ENCODE data around the gene CAND2.
"Not testable (repeated sequence)": the region's sequence is repeated elsewhere in the genome, so short reads cannot be mapped to it uniquely, and the experiment has no call there.

Gene CAND2

DNA sequence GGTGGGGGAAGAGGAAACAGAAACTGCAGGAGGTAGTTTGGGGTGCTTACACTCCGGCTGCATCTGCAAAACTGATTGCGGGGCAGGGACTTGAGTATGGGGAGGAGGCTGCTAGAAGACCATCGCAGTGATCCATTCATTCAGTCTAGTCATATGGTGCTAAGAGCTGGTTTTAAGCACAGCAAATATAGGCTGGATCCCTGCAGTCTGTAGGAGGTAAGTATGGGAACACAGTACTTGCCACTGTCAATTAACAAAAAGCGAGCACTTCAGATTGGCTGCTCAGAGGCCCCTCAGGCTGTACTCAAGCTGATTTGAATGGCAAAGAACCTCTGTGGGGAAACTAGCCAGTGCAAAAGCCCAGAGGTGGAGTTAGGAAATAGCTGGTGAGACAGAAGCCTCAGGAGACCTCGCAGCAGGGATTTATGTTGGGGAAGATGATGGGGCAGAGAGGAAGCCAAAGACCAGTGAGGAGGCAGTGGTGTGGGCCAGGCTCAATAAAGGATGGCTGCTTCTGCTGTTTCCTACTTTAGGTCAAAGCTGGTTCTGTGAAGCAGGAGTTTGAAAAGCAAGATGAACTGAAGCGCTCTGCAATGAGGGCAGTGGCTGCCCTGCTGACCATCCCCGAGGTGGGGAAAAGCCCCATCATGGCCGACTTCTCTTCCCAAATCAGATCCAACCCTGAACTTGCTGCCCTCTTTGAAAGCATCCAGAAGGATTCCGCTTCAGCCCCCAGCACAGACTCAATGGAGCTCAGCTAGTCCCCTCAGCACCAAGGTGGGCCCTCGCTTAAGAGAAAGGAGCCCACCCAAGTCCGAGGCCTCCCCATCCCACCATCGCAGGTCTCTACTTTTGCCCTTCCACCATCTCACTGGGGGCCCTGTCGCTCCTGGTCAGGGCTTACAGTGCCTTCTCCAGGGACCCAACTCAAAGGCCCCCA is 37.0 kb downstream of the CAND2 start:
- DNase-seq: no peak

DNA sequence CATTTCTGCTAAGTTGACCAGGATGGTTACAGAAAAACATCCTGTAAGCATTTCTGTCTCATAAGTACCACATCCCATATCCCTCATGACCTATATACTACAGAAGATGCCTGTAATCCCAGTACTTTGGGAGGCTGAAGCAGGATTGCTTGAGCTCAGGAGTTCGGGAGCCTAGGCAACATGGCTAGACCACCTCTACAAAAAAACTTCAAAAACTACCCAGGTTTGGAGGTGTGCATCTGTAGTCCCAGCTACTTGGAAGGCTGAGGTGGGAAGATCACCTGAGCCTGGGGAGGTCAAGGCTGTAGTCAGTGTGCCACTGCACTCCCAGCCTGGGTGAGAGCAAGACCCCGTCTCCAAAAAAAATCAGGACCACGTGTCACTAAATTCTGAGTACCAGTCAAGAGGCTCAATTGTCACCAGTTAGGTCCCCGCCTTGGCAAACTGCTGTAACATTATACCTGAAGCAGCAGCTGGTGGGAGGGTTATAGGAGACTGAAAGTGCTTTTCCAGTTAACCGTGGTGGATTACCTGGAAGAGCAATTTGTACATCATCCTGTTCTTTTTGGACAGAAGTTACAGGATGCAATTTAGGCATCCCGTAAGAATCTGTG is 38.7 kb downstream of the CAND2 start:
- no peak for DNase-seq

DNA sequence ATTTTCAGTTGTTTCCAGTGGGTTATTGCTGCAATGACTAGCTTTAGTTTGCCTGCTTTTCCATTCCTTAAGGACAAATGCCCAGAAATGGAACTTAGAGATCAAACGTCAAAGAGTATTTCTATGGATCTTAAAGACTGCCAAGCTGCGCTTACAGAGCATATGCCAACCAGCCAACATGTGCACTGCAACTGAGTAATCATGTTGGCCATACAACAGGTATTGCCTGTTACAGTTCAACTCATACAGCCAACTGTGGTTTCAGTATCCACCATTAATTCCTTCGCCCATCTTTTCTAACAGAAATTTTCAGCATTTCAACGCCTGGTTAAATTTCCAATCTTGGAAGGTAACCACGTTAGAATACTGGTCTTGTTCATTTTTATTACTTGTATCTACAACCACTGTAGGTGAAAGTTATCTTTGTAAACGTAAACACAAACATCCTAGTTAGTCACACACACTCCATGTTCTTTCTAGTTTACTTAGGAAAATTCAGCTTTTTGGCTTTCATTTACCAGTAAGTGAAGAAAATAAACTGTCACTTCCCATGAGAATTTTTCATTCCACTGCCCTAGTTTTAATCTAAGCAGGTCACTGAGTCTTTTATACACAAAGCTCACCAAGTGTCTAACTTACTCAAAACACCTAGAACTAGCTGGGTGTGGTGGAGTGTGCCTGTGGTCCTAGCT is 41.0 kb downstream of the CAND2 start:
- DNase-seq: no peak

DNA sequence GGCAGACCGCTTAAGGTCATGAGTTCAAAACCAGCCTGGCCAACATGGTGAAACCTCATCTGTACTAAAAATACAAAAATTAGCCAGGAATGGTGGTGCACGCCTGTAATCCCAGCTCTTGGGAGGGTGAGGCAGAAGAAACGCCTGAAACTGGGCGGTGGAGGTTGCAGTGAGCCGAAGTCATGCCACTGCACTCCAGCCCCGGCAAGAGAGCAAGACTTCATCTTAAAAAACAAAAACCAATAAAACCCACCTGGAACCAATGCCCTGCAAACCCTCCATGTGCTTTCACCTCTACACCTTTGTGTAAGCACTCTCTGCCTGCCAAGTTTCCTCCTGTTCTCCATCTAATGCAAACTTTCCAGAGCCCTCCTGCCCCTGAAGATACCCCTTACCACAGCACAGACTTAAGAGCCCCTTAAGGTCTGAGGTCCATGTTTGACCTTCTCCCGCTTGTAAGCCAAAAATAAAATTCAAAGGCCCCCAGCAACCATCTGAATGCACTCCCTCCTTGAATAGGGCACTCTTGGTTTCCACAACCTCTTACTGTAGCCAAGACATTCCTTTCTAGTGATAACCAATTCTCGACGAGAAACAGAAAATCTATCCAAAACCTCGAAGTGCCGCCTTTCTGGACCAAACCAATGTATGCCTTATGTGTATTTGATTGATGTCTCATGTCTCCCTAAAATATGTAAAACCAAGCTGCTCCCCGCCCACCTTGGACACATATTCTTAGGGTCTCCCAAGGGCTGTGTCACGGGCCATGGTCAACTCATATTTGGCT is 41.9 kb downstream of the CAND2 start:
- DNase-seq: no peak

DNA sequence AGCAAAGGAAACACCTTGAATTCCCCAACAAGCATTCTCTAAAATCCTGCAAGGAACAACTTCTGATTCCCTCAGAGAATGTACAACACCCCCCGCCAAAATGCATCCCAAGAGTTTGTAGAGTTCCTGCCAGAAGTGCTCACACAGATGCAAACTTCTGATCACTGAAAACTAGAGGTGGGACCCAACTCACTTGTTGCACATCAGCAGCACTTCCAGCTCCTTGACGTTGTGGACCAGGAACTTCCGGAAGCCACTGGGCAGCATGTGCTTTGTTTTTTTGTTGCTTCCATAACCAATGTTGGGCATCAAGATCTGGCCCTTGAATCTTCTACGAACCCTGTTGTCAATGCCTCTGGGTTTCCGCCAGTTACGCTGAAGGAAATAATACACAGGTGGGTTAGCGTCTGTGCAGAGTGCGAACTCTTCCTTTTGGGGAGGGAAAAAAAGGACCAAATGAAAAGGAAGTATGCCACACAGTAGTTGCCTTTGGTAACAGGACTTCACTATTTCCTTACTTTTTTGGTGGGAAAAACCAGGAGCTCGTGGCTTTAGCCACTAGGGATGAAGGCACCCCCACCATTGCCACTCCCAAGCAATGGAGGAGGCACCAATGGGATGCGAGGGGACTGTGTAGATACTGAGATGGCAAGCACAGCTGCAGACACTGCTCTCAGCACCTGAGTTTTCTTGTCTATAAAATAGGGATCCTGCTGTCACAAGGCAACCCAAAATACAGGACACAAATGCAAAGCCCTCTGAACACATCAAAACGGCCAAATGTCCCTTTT is 42.9 kb downstream of the CAND2 start:
- DNase-seq: no peak

DNA sequence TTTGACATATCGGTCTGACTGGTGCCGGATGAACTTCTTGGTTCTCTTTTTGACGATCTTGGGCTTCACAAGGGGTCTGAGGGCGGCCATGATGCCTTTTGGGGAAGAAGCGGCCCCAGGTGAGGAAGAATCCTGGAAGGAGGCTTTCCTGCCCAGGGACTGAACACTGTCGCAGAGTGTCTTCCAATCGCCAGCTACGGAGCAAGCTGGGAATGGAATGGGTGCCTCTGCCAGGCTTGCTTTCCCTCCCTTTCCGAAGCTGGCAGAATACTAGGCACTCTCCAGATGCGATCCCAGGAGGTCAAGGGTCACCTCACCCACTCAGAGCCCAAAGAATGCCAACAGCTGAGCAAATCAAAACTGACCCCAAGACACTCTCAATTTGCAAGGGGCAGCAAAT is 43.7 kb downstream of the CAND2 start:
- not testable (repeated sequence) for DNase-seq

DNA sequence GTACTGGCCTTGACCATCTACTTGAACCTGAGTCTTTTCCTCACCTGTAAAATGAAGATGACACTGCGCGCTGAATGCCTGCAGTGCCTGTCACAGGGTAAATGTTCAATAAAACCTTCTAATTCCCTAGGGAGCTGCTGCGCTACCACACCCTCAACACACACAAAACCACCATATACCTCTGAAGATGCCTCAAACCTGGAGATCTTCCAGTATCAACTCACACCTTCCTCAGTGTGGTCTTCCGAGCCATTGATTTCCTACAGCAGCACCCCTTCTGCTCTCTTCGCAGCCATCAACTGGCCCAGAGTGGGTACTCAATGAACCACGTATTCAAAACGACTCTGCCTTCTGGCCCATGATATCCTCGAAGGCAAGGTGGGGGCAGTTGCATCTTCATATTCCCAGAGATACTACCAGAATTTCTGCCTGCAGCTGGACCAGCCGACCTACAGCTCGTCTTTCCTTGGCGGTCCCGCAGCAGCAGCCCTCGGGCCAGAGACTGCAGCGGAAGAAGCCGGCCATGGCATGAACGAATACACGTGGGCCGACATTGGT is 44.2 kb downstream of the CAND2 start:
- DNase-seq: no peak

DNA sequence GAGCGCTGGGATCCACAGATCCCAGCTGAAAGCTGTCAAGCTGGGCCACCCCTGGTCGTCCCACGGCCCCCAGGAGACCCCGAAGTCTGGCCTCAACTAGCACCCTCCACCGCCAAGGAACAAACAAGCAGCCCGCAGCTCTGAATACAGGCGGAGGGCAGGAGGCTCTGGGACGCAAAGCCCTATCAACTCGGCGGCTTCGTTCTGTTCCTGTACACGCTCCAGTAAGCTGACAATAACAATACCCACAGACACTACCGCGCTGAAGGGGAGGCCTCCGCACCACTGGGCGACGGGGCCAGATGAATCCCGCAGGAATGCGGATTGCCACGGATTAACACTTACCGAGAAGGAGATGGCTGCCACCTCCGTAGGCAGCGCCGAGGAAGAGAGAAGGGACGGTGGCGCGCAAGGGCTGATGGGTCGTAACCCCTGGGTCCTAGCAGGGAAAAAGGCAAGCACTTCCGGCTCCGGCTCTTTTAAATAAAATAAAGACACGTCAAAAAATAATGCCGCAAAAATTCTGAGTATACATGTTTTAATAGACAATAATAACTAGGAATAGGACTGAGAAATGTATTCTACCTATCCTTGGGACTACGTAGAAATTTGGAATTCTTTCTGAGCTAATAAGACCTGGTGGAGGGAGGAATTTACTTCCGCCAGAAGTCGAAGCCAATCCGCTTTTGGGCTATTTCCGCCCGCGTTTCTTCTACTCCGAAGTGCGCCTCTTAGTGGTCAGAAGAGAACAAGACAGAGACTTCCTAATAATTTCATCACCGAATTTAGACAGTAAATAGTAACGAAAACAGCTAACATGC is 44.9 kb downstream of the CAND2 start, which contains the start of gene RPL32:
Gene RPL32 (minus strand): TSS at position 417 of the 821 bp plus-strand sequence. CDS start 1,328 bp downstream, outside the sequence.
- DNase-seq: no peak

DNA sequence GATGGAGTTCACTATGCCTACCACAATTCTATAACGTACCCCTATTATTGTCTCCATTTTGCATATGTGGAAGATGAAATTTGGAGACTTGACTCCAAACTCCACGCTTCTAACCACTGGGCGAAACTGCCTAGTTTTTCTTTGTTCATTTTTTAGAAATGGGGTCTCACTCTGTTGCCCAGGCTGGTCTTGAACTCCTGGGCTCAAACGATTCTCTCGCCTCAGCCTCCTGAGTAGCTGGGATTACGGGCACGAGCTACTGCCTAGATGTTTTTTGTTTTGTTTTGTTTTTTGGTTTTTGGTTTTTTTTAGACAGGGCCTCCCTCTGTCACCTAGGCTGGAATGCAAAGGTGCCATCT is 45.5 kb downstream of the CAND2 start:
- no peak for DNase-seq

DNA sequence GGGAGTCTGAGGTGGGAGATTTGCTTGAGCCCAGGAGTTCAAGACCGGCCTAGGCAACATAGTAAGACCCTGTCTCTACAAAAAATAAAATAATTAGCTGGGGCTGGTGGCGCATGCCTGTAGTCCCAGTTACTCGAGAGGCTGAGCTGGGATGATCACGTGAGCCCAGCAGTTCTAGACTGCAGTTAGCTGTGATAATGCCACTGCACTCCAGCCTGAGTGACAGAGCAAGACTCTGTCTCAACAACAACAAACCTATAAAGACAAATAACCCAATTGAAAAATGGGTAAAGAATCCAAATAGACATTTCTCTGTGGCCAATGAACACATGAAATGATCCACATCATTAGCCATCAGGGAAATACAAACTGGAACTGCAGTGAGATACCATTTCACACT is 46.0 kb downstream of the CAND2 start:
- DNase-seq: no peak

DNA sequence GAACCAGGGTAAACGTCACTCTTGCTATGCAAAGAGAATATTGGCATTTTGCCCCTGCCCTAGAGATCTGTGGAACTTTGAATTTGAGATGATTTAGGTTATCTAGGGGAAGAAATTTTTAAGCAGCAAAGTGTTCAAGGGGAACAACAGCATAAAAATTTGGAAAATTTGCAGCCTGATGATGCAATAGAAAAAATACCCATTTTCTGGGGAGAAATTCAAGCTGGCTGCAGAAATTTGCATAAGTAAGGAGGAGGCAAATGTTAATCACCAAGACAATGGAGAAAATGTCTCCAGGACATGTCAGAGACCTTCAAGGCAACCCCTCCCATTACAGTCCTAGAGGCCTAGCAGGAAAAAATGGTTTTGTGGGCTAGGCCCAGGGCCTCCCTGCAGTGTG is 49.3 kb downstream of the CAND2 start:
- no peak for DNase-seq

DNA sequence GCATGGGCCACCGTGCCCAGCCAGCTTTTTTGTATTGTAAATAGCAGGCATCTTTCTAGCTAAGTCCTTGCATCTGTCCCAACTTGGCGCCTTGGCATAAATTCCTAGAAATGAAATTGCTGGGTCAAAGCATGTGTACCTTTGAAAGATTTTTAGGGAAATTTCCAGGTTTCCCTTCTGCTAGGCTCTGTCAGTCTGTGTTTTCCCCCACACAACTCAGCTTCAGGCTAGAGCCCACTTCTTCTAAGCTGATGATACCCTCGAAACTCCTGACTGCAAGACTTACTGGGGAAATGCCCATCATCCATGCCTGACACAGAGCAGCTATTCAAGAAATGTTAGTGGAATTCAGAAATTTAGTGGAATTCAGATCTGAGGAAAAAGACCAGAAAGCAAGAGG is 55.7 kb downstream of the CAND2 start:
- DNase-seq: no peak

DNA sequence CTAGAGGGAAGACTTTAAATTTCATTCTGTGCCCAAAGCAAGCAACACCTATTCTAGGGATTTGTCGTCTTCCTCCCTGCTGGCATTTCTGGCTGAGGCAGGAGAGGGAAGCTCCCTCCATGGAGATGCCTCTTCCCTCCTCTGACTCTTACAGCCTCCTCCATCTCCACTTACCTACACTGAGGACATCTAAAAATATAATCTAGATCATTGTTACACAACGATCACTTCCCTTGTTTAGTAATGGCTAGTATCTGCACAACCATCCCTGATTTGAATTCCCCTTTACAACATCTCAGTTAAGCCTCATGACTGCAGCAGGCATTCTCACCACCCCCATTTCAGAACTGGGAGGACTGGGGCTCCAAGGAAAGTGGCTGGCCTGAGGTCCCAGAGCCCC is 57.4 kb downstream of the CAND2 start:
- not testable (repeated sequence) for DNase-seq

DNA sequence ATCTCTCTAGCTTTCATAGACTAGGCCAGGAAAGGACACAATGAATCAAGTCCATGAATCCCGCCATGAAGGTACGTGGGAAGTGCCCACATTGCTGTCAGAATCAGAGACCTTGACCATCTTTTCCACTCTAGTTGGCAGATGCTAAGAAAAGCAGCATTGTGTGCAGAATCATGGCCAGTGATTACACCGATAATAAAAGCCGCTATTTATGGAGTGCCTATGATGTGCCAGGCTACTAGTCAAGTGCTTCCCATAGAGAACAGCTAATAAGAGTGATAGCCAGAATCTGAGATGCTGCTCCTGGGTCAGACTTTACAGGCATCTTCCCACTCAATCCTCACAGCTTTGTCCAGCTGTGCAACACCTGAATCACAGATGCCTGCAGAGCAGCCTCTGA is 58.1 kb downstream of the CAND2 start:
- no peak for DNase-seq

DNA sequence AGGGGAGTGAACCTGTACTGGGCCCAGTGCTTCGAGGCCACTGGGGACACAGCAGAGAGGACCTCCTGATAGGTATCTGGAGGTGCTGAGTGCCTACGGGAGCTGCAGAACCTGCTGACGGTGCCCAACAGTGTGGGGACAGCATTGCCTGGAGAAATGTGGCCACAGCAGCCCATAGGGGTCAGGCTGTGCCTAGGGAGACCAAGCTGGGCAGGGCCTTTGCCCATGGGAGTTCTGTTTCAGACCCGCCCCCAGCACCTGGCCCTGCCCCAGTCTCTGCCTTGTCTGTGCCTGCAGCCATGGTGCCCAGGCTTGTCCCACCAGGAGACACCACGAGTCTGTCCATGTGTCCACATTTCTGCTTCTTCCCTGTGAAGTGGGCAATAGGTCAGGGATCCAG is 60.1 kb downstream of the CAND2 start:
- no peak for DNase-seq

DNA sequence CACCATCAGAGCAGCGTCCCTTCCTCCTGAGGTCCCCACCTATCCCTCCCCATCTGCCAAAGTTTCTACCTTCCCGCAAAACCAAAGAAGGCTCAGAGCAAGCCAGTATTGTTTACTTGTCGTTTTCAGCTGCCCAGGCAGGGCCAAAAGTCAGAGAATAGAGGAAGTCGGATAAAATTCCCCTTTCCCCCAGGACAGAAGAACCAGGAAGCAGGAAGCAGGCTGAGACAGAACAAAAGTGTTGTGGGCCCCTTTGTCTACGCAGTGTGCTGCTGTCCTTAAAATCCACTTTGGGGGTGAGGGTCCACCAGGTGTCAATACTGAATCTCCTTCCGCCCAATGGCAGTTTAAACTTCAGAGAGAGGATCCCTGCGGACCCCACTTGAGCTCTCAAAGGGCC is 63.4 kb downstream of the CAND2 start:
- DNase-seq: no peak

DNA sequence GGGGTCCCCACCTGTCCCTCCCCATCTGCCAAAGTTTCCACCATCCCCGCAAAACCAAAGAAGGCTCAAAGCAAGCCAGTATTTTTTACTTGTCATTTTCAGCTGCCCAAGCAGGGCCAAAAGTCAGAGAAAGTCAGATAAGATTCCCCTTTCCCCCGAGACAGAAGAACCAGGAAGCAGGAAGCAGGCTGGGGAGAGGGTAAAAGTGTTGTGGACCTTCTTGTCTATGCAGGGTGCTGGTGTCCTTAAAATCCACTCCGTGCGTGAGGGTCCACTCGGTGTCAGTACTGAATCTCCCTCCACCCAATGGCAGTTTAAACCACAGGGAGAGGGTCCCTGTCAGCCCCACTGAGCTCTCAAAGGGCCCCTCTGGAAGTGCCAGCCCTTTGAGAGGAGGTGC is 65.1 kb downstream of the CAND2 start:
- DNase-seq: no peak

DNA sequence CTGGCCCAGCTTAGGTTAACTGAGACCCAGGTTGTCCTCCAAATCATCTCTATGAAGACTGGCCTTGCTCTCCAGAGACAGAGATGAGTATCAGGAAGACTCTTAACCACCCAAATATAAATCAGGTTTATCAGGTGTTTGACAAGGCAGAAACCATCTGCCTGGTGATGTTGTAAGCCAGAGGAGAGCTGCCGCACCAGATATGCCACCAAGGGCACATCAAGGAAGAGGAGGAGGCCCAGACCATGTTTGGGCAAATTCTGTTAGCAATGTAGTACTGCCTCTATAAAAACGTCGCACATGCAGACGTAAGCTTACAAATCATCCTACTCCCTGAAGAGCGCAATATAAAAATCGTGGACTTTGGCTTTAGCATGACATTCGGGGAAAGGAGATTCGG is 65.9 kb downstream of the CAND2 start:
- DNase-seq: no peak

DNA sequence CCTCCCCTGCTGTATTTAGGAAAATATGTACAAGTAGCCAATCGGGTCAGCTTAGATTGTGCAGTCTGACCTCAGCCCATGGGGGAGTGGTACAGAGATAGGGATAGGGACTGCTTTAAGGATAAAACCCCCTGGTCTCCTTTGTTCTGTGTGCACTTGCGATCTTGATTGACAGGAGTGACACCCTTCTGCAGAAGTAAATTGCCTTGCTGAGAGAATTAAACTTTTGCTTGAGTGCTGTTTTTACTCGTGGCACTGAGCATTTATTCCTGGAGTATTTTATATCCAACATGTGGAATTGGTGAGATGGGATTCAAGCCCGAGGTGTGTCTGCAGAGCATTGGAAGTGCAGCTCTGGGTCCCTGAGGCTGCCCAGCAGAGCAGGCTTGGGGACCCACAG is 68.8 kb downstream of the CAND2 start:
- DNase-seq: no peak

DNA sequence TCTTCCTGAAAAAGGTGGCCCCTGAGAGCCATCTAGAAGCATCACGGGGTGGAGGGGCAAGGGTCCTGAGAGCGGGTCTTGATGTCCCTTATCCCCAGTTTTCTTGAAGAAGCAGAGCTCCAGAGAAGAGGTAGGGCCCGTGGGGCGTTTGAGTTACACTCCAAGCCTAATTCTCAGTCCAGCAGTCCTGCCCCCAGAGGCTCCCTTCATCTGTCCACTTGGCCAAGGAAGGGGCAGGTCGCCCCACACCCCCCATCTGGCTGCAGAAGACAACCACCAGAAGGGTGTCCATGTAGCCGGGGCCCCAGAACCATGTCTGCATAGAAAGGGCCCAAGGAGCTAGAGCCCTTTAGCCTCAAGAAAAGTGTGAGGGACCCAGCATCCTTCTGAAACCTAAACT is 70.4 kb downstream of the CAND2 start:
- DNase-seq: no peak
